ENCODE measurements around the gene CSRNP3. TPM values are rescaled to one million over a fixed set of nuclear protein-coding genes. Genes with fewer than 3 reads are reported as not detected.

CSRNP3 gene
- total and polyA plus RNA-seq, 4 donors, result 0.18 to 2.2 (median 2.0) TPM

DNA sequence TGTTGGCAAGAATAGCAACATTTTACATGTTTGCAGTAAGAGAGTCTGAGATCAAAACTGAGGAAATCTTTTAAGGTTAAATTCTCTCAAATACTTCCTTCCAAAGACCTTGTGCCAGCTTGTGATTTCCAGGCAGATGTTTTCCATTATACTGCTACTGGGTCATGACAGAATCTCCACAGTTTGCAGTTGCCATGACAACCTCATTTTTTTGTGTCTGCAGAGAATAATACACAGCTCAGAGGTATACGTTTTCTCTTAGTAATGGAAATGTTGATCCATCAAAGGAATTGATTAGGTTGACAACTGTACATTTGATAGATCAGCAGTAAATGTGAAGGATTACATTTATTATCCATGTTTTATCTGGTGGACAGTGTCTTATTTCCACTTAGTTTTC lies 29.1 kb upstream of the CSRNP3 start:
- no peaks in the 10 kb centered on the region for H3K9me3 ChIP-seq (ENCODE audit: control insufficient read depth in 4 of 4, low read length in 3 of 4)
- no peak for DNase-seq (ENCODE audit: low spot score)
- TF ChIP-seq, protein P1, sequence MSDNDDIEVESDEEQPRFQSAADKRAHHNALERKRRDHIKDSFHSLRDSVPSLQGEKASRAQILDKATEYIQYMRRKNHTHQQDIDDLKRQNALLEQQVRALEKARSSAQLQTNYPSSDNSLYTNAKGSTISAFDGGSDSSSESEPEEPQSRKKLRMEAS (IDR thresholded peaks at IDR 0.05), result no peak
- TF ChIP-seq, protein P2, sequence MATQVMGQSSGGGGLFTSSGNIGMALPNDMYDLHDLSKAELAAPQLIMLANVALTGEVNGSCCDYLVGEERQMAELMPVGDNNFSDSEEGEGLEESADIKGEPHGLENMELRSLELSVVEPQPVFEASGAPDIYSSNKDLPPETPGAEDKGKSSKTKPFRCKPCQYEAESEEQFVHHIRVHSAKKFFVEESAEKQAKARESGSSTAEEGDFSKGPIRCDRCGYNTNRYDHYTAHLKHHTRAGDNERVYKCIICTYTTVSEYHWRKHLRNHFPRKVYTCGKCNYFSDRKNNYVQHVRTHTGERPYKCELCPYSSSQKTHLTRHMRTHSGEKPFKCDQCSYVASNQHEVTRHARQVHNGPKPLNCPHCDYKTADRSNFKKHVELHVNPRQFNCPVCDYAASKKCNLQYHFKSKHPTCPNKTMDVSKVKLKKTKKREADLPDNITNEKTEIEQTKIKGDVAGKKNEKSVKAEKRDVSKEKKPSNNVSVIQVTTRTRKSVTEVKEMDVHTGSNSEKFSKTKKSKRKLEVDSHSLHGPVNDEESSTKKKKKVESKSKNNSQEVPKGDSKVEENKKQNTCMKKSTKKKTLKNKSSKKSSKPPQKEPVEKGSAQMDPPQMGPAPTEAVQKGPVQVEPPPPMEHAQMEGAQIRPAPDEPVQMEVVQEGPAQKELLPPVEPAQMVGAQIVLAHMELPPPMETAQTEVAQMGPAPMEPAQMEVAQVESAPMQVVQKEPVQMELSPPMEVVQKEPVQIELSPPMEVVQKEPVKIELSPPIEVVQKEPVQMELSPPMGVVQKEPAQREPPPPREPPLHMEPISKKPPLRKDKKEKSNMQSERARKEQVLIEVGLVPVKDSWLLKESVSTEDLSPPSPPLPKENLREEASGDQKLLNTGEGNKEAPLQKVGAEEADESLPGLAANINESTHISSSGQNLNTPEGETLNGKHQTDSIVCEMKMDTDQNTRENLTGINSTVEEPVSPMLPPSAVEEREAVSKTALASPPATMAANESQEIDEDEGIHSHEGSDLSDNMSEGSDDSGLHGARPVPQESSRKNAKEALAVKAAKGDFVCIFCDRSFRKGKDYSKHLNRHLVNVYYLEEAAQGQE (IDR thresholded peaks at IDR 0.05), result no peak
- TF ChIP-seq HNF4A (conservative IDR thresholded peaks at IDR 0.05) (no peak), RXRA (IDR thresholded peaks at IDR 0.05) (no peak), TAF1 (conservative IDR thresholded peaks at IDR 0.05) (no peak), YY1 (IDR thresholded peaks at IDR 0.05) (no peak), JUND (IDR thresholded peaks at IDR 0.05) (no peak)
- TF ChIP-seq, protein P3, sequence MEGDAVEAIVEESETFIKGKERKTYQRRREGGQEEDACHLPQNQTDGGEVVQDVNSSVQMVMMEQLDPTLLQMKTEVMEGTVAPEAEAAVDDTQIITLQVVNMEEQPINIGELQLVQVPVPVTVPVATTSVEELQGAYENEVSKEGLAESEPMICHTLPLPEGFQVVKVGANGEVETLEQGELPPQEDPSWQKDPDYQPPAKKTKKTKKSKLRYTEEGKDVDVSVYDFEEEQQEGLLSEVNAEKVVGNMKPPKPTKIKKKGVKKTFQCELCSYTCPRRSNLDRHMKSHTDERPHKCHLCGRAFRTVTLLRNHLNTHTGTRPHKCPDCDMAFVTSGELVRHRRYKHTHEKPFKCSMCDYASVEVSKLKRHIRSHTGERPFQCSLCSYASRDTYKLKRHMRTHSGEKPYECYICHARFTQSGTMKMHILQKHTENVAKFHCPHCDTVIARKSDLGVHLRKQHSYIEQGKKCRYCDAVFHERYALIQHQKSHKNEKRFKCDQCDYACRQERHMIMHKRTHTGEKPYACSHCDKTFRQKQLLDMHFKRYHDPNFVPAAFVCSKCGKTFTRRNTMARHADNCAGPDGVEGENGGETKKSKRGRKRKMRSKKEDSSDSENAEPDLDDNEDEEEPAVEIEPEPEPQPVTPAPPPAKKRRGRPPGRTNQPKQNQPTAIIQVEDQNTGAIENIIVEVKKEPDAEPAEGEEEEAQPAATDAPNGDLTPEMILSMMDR (IDR thresholded peaks at IDR 0.05; ENCODE audit: low read depth, low read length, missing input control), result no peak
- H3K9ac ChIP-seq (ENCODE audit: low read depth in 1 of 2, low read length in 2 of 2), result no peak overlapping the region
- H3K27me3 ChIP-seq (ENCODE audit: control insufficient read depth in 4 of 4, insufficient read depth in 4 of 4, low read length in 3 of 4), result no peaks in the 10 kb centered on the region
- WGBS, result 22% methylated on average over 1 of the region's 1 CpG
- no peak overlapping the region for H3K27ac ChIP-seq (ENCODE audit: low read depth in 1 of 2, low read length in 2 of 2)
- H3K4me3 ChIP-seq (ENCODE audit: low read depth in 1 of 3, low read length in 3 of 3), result no peak overlapping the region
- no peaks in the 10 kb centered on the region for H3K4me1 ChIP-seq (ENCODE audit: control insufficient read depth in 4 of 4, insufficient read depth in 4 of 4, low read length in 3 of 4)
- H3K36me3 ChIP-seq (ENCODE audit: control insufficient read depth in 4 of 4, insufficient read depth in 3 of 4, low read depth in 1 of 4, low read length in 3 of 4), result no peaks in the 10 kb centered on the region

DNA sequence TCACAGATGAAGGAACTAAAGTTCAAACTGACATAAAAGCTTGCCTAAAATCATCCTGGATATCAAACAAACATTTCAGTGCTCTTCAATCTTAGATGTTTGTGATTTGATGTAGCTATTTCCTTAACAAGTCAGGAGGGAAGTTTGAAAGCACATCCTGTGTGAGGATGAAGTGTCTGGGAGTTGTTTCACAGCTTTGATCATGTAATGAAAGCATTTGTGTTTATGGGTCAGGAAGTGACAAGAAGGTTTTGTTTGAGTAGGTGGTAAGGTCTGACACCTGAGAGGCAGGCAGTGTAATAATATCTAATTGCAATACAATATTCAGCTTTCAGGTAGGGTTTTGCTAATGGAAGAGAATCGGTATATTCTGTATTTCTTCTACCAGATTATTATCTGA lies 26.0 kb upstream of the CSRNP3 start:
- H3K36me3 ChIP-seq (ENCODE audit: control insufficient read depth in 4 of 4, insufficient read depth in 3 of 4, low read depth in 1 of 4, low read length in 3 of 4), result no peaks in the 10 kb centered on the region
- no peaks in the 10 kb centered on the region for H3K4me1 ChIP-seq (ENCODE audit: control insufficient read depth in 4 of 4, insufficient read depth in 4 of 4, low read length in 3 of 4)
- WGBS, result 77% methylated on average over 1 of the region's 1 CpG
- no peaks in the 10 kb centered on the region for H3K9me3 ChIP-seq (ENCODE audit: control insufficient read depth in 4 of 4, low read length in 3 of 4)
- DNase-seq (ENCODE audit: low spot score), result no peak
- no peak overlapping the region for H3K4me3 ChIP-seq (ENCODE audit: low read depth in 1 of 3, low read length in 3 of 3)
- no peak overlapping the region for H3K27ac ChIP-seq (ENCODE audit: low read depth in 1 of 2, low read length in 2 of 2)
- no peak overlapping the region for H3K9ac ChIP-seq (ENCODE audit: low read depth in 1 of 2, low read length in 2 of 2)
- TF ChIP-seq HNF4A (conservative IDR thresholded peaks at IDR 0.05) (no peak), FOXA1 (IDR thresholded peaks at IDR 0.05) (no peak), JUND (IDR thresholded peaks at IDR 0.05) (no peak), SP1 (IDR thresholded peaks at IDR 0.05) (no peak), GABPA (IDR thresholded peaks at IDR 0.05 in 1 of 2, conservative IDR thresholded peaks at IDR 0.05 in 1 of 2) (no peak), RAD21 (IDR thresholded peaks at IDR 0.05) (no peak), TAF1 (conservative IDR thresholded peaks at IDR 0.05) (no peak), HNF4G (IDR thresholded peaks at IDR 0.05) (no peak), EGR1 (IDR thresholded peaks at IDR 0.05; ENCODE audit: low read depth in 2 of 2) (no peak), YY1 (IDR thresholded peaks at IDR 0.05) (no peak), NR2F2 (IDR thresholded peaks at IDR 0.05) (no peak), FOXA2 (IDR thresholded peaks at IDR 0.05) (no peak), RXRA (IDR thresholded peaks at IDR 0.05) (no peak)
- TF ChIP-seq, protein P2 (IDR thresholded peaks at IDR 0.05), result no peak
- TF ChIP-seq, protein P4, sequence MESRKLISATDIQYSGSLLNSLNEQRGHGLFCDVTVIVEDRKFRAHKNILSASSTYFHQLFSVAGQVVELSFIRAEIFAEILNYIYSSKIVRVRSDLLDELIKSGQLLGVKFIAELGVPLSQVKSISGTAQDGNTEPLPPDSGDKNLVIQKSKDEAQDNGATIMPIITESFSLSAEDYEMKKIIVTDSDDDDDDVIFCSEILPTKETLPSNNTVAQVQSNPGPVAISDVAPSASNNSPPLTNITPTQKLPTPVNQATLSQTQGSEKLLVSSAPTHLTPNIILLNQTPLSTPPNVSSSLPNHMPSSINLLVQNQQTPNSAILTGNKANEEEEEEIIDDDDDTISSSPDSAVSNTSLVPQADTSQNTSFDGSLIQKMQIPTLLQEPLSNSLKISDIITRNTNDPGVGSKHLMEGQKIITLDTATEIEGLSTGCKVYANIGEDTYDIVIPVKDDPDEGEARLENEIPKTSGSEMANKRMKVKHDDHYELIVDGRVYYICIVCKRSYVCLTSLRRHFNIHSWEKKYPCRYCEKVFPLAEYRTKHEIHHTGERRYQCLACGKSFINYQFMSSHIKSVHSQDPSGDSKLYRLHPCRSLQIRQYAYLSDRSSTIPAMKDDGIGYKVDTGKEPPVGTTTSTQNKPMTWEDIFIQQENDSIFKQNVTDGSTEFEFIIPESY (IDR thresholded peaks at IDR 0.05), result no peak
- TF ChIP-seq, protein P5, sequence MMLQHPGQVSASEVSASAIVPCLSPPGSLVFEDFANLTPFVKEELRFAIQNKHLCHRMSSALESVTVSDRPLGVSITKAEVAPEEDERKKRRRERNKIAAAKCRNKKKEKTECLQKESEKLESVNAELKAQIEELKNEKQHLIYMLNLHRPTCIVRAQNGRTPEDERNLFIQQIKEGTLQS (IDR thresholded peaks at IDR 0.05), result no peak
- TF ChIP-seq, protein P1 (IDR thresholded peaks at IDR 0.05), result no peak
- TF ChIP-seq, protein P3 (IDR thresholded peaks at IDR 0.05; ENCODE audit: low read depth, low read length, missing input control), result no peak
- no peaks in the 10 kb centered on the region for H3K27me3 ChIP-seq (ENCODE audit: control insufficient read depth in 4 of 4, insufficient read depth in 4 of 4, low read length in 3 of 4)

Data from liver (tissue), 9 donors.